Gastrocnemius medialis (tissue), 4 donors: Measurements from ENCODE around the gene PRCD. TPM values are rescaled to one million over a fixed set of nuclear protein-coding genes. Genes with fewer than 3 reads are reported as not detected.
A peak's percentile ranks its signal among the peaks of the same experiment; 100 is the strongest.

Experiments
- ATAC-seq, 2 donors: fragments of 150-250 bp; one replicate each; pipeline ENCODE4 v1.9.1; 2016
- DNase-seq, 2 donors: peaks; one replicate each; pipeline ENCODE4 v3.0.0-alpha.2; 2019
- H3K27ac ChIP-seq, 4 donors: fragments of 200-600 bp; sonication (generic); 1 replicate in 1 of 4; 2 replicates in 3 of 4; pipeline ENCODE4 v1.5.1; 2016 to 2018; ENCODE audit warnings: mild to moderate bottlenecking in 2 of 4, moderate library complexity in 1 of 4
- H3K27me3 ChIP-seq, 3 donors: fragments of 200-600 bp; sonication (generic) in 2 of 3; 1 replicate in 1 of 3; 2 replicates in 2 of 3; pipeline versions ENCODE4 v1.5.1 to v1.6.0; 2016 to 2019; ENCODE audit warnings: mild to moderate bottlenecking in 1 of 3, moderate library complexity in 1 of 3
- H3K36me3 ChIP-seq, 2 donors: fragments of 200-600 bp; sonication (generic) in 1 of 2; one replicate each; pipeline ENCODE4 v1.5.1; 2017 to 2018
- H3K4me1 ChIP-seq, 2 donors: fragments of 200-600 bp; sonication (generic) in 1 of 2; one replicate each; pipeline ENCODE4 v1.5.1; 2016 to 2017; ENCODE audit warnings: mild to moderate bottlenecking in 2 of 2
- H3K4me3 ChIP-seq, 4 donors: fragments of 200-600 bp; sonication (generic) in 3 of 4; 1 replicate in 1 of 4; 2 replicates in 3 of 4; pipeline ENCODE4 v1.5.1; 2016 to 2019; ENCODE audit warnings: mild to moderate bottlenecking in 2 of 4
- H3K9me3 ChIP-seq, 3 donors: fragments of 200-600 bp; sonication (generic) in 2 of 3; 1 replicate in 1 of 3; 2 replicates in 2 of 3; pipeline ENCODE4 v1.5.1; 2016 to 2019
- POLR2A ChIP-seq, 2 donors: fragments of 450-650 bp; IDR thresholded peaks; one replicate each; pipeline ENCODE4 v1.6.1; 2017; ENCODE audit warnings: antibody characterized with exemption in 2 of 2, mild to moderate bottlenecking in 2 of 2, moderate library complexity in 2 of 2
- in situ Hi-C, 4 donors: fragments of 200-750 bp; cut with MboI; loops; one replicate each; pipeline versions ENCODE4 v1.15.0 to v1.8.0; 2017; ENCODE audit warnings: low sequenced_read_pairs in 4 of 4
- intact Hi-C: fragments of 100-400 bp; cut with DNase I; formaldehyde crosslinking; loops from one replicate; pipeline ENCODE4 v1.15.1; 2023; ENCODE audit warnings: low total_unique reads
- total RNA-seq, 4 donors: library from RNA; depleted of rRNA; stranded (reverse); fragments of >200 nt; gene quantifications; one replicate each; pipeline versions ENCODE4 v1.1.0 to v1.2.3, GENCODE V29; 2016
- TF ChIP-seq, protein P1 (sequence below), 5 experiments: fragments of 450-650 bp in 3 of 5; fragments of 200-600 bp in 2 of 5; sonication (generic) in 2 of 5; IDR thresholded peaks in 4 of 5; conservative IDR thresholded peaks in 1 of 5; 1 replicate in 4 of 5; 2 replicates in 1 of 5; pipeline ENCODE4 v1.5.1; 2016 to 2019; ENCODE audit warnings: antibody characterized with exemption in 5 of 5, mild to moderate bottlenecking in 3 of 5, moderate library complexity in 3 of 5

The PRCD gene
- total RNA-seq, 4 donors from 2014 or later = 0.33 to 3.7 (median 1.1) TPM; not detected in 1

- no peaks in the 10 kb centered on the region for H3K36me3 ChIP-seq
- peak overlapping the region; percentile 69 to 90 (median 75) for H3K27ac ChIP-seq
- peaks cover 15 to 32% of the 10 kb centered on the region in 2 donors for H3K4me1 ChIP-seq
- H3K4me3 ChIP-seq = peak overlapping the region in 3 of 4 donors; percentile 52 to 56 (median 53)
- in situ Hi-C loops = no loop called here
- intact Hi-C loops = no loop called here
- ATAC-seq (no peak), DNase-seq (no peak)
- H3K9me3 ChIP-seq = no peaks in the 10 kb centered on the region
- H3K27me3 ChIP-seq = peaks cover 0 to 13% (median 4%) of the 10 kb centered on the region in 3 donors
- TF ChIP-seq, protein P1, sequence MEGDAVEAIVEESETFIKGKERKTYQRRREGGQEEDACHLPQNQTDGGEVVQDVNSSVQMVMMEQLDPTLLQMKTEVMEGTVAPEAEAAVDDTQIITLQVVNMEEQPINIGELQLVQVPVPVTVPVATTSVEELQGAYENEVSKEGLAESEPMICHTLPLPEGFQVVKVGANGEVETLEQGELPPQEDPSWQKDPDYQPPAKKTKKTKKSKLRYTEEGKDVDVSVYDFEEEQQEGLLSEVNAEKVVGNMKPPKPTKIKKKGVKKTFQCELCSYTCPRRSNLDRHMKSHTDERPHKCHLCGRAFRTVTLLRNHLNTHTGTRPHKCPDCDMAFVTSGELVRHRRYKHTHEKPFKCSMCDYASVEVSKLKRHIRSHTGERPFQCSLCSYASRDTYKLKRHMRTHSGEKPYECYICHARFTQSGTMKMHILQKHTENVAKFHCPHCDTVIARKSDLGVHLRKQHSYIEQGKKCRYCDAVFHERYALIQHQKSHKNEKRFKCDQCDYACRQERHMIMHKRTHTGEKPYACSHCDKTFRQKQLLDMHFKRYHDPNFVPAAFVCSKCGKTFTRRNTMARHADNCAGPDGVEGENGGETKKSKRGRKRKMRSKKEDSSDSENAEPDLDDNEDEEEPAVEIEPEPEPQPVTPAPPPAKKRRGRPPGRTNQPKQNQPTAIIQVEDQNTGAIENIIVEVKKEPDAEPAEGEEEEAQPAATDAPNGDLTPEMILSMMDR (IDR thresholded peaks at IDR 0.05 in 4 of 5, conservative IDR thresholded peaks at IDR 0.05 in 1 of 5) = no peak
- TF ChIP-seq POLR2A (IDR thresholded peaks at IDR 0.05) = no peak
Observed at GRCh38 chr17:76535788-76536510, 3.9 kb upstream of the PRCD start.

- Histone ChIP-seq H3K9me3 (no peaks in the 10 kb centered on the region), H3K4me3 (peak overlapping the region; percentile 21 to 56 (median 52)), H3K27me3 (peaks cover 0 to 13% (median 4%) of the 10 kb centered on the region in 3 donors)
Observed at GRCh38 chr17:76536511-76537287, 3.1 kb upstream of the PRCD start.

DNA sequence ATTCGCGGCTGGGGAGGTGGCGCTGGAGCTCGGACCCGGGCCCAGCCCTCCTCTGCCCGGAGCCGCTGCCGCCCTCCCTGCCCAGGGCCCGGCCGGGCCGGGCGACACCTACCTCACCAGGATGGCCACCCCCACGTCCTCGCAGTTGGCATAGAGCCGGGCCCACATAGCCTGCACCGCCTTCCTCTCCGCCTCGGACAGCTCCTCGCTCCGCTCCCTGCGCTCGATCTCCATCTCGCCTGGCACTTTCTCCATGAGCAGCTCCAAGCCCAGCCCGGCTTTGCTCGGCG is 2.6 kb upstream of the PRCD start:
- no peak for TF ChIP-seq POLR2A (IDR thresholded peaks at IDR 0.05)
- TF ChIP-seq, protein P1 (IDR thresholded peaks at IDR 0.05 in 4 of 5, conservative IDR thresholded peaks at IDR 0.05 in 1 of 5) = no peak
- Histone ChIP-seq H3K4me1 (peaks cover 11 to 25% of the 10 kb centered on the region in 2 donors), H3K4me3 (peak overlapping the region; percentile 21 to 56 (median 52)), H3K27me3 (peaks cover 0 to 13% (median 4%) of the 10 kb centered on the region in 3 donors), H3K36me3 (no peaks in the 10 kb centered on the region), H3K27ac (peak overlapping the region; percentile 69 to 90 (median 75)), H3K9me3 (no peaks in the 10 kb centered on the region)
- no peak for DNase-seq
- no peak for ATAC-seq
- intact Hi-C loops = no loop called here
- in situ Hi-C loops = no loop called here

More at GRCh38 chr17:76536511-76537287, 3.1 kb upstream of the PRCD start:
- ATAC-seq (no peak), DNase-seq (no peak)
- intact Hi-C loops = no loop called here
- H3K27ac ChIP-seq = peak overlapping the region; percentile 69 to 90 (median 75)
- H3K4me1 ChIP-seq = peaks cover 12 to 30% of the 10 kb centered on the region in 2 donors
- no peaks in the 10 kb centered on the region for H3K36me3 ChIP-seq
- TF ChIP-seq, protein P1 (IDR thresholded peaks at IDR 0.05 in 4 of 5, conservative IDR thresholded peaks at IDR 0.05 in 1 of 5) = no peak
- TF ChIP-seq POLR2A (IDR thresholded peaks at IDR 0.05) = no peak
- in situ Hi-C loops = no loop called here

DNA sequence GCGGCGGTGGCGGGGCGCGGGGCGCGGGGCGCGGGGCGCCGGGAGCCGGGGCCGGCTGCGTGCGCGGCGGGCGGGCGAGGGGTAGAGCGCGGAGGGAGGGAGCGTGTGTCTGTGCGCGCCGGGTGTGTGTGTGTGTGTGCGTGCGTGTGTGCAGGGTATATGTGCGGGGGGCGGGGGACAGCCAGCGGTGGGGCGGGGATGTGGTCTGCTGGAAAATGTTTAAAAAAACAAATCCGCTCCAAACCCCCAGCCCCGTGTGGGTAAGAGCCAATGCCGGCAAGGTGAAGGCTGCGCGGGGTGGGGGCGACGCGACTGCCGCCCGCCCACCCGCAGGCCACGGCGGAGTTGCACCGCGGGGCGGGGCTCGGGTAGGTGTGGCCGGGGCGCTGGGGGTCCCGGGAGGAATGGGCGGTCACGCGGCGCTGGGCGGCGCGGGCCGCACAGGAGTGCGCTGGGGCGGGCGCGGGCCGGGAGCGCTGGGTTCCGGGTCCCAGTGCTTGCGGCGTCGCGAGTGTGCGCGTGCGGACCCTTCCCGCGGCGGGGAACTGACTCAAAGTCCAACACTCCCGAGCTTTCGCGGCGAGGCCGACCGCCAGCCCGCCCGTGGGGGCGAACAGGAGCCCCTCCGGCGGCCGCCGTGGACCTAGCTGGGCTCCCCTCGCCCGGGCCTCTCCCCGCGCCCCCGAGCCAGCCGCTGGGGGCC is 2.1 kb upstream of the PRCD start, which contains the start of gene CYGB:
CYGB (minus strand) TSS at position 132 of the 703 bp plus-strand sequence. CDS start 167 bp downstream, outside the sequence.
- peak within 1 kb of the TSS; percentile 52 to 56 (median 52) for H3K4me3 ChIP-seq
- H3K9me3 ChIP-seq = no peaks in the 10 kb centered on the region
- TF ChIP-seq POLR2A (IDR thresholded peaks at IDR 0.05) = peak; percentile 59 to 80
- TF ChIP-seq, protein P1 (IDR thresholded peaks at IDR 0.05 in 4 of 5, conservative IDR thresholded peaks at IDR 0.05 in 1 of 5) = no peak
- H3K27ac ChIP-seq = peak within 1 kb of the TSS; percentile 71 to 90 (median 78)
- intact Hi-C loops (no loop called here), in situ Hi-C loops (no loop called here)
- H3K36me3 ChIP-seq = no peaks in the 10 kb centered on the region
- peaks cover 0 to 13% (median 4%) of the 10 kb centered on the region in 3 donors for H3K27me3 ChIP-seq
- no peak for DNase-seq
- H3K4me1 ChIP-seq = peaks cover 12 to 24% of the 10 kb centered on the region in 2 donors
- no peak for ATAC-seq
